DOHH2 (cell line): ENCODE data around the gene SLC16A5.

Experiments
- EZH2phosphoT487 ChIP-seq: fragments of 200-600 bp; sonication (generic); IDR thresholded peaks from 2 replicates; pipeline ENCODE4 v1.6.1; 2017; ENCODE audit warnings: borderline replicate concordance, mild to moderate bottlenecking, antibody characterized with exemption, low read length, moderate library complexity, mixed read lengths
- TF ChIP-seq, protein P1 (sequence below): fragments of 200-600 bp; sonication (generic); IDR thresholded peaks from one replicate; pipeline ENCODE4 v1.5.1; 2014; ENCODE audit warnings: antibody characterized with exemption, mild to moderate bottlenecking, low read depth, low read length; ENCODE audit not compliant: poor library complexity, severe bottlenecking

DNA sequence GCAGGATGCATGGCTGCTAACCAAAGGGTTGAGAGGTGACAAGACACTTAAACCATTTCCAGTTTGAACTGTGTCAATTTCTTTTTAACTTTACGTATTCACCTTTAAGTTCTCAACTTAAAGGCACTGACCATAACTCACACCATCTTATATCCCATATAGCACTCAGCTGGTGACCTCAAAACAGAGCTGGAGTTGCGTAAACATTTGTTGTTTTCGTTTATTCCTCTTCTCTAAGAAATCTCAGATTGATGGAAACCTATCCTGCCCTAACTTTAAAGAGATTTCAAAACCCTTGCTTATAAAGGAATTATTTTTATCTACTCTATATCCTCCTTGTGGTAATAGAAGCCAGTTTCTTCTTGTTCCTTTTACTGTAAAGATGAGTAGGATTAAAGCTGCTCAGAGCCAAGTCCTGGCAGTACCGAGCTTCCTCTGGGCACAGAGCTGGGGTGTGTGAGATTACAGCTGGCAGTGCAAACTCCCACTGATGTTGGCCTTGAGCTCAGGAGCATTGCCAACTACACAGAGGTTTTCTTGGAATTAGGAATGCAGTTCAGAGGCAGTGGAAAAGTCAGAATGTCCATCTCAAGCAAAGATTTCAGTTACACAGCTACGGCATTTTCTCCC lies 39.4 kb upstream of the SLC16A5 start:
- TF ChIP-seq, protein P1, sequence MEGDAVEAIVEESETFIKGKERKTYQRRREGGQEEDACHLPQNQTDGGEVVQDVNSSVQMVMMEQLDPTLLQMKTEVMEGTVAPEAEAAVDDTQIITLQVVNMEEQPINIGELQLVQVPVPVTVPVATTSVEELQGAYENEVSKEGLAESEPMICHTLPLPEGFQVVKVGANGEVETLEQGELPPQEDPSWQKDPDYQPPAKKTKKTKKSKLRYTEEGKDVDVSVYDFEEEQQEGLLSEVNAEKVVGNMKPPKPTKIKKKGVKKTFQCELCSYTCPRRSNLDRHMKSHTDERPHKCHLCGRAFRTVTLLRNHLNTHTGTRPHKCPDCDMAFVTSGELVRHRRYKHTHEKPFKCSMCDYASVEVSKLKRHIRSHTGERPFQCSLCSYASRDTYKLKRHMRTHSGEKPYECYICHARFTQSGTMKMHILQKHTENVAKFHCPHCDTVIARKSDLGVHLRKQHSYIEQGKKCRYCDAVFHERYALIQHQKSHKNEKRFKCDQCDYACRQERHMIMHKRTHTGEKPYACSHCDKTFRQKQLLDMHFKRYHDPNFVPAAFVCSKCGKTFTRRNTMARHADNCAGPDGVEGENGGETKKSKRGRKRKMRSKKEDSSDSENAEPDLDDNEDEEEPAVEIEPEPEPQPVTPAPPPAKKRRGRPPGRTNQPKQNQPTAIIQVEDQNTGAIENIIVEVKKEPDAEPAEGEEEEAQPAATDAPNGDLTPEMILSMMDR: no peak
- TF ChIP-seq EZH2phosphoT487: no peak
